Measurements from ENCODE around the gene MSMO1.

Gene MSMO1

GRCh38 chr4:165297626-165298025 lies 29.8 kb upstream of the MSMO1 start:
- H3K9me3 ChIP-seq (ENCODE audit: insufficient read depth, low read length): no peaks in the 10 kb centered on the region
- no peak overlapping the region for H3K4me2 ChIP-seq (ENCODE audit: low read depth, low read length, poor library complexity, severe bottlenecking)
- H3K4me3 ChIP-seq (ENCODE audit: insufficient read depth, low read length, poor library complexity, severe bottlenecking): no peak overlapping the region
- H3K9ac ChIP-seq (ENCODE audit: low read length): no peak overlapping the region
- H2AFZ ChIP-seq (ENCODE audit: low read depth, low read length, severe bottlenecking): no peak overlapping the region
- no peaks in the 10 kb centered on the region for H3K27me3 ChIP-seq (ENCODE audit: low read length)
- no peaks in the 10 kb centered on the region for H3K79me2 ChIP-seq (ENCODE audit: insufficient read depth, low read length)
- no peaks in the 10 kb centered on the region for H4K20me1 ChIP-seq (ENCODE audit: low read depth, low read length)
- no peaks in the 10 kb centered on the region for H3K36me3 ChIP-seq (ENCODE audit: low read length)
- no peaks in the 10 kb centered on the region for H3K9me2 ChIP-seq (replicated peaks; ENCODE audit: insufficient read depth, low read length)
- peaks cover 8% of the 10 kb centered on the region; the same call in 1 of the 2 replicates for H3F3A ChIP-seq (ENCODE audit: insufficient read depth)
- no peak overlapping the region for H3K27ac ChIP-seq (ENCODE audit: low read depth, low read length)
- TF ChIP-seq EZH2phosphoT487 (conservative IDR thresholded peaks at IDR 0.05; ENCODE audit: low read length) (no peak), CTCF (IDR thresholded peaks at IDR 0.05; ENCODE audit: insufficient read depth, low read length, poor library complexity, severe bottlenecking) (no peak)

GRCh38 chr4:165299399-165300060 lies 27.9 kb upstream of the MSMO1 start:
- Histone ChIP-seq H4K20me1 (ENCODE audit: low read depth, low read length) (no peaks in the 10 kb centered on the region), H3K9ac (ENCODE audit: low read length) (no peak overlapping the region), H2AFZ (ENCODE audit: low read depth, low read length, severe bottlenecking) (no peak overlapping the region), H3K79me2 (ENCODE audit: insufficient read depth, low read length) (no peaks in the 10 kb centered on the region), H3K9me2 (replicated peaks; ENCODE audit: insufficient read depth, low read length) (no peaks in the 10 kb centered on the region), H3K9me3 (ENCODE audit: insufficient read depth, low read length) (no peaks in the 10 kb centered on the region), H3F3A (ENCODE audit: insufficient read depth) (peaks cover 6% of the 10 kb centered on the region; the same call in 1 of the 2 replicates), H3K4me2 (ENCODE audit: low read depth, low read length, poor library complexity, severe bottlenecking) (no peak overlapping the region), H3K36me3 (ENCODE audit: low read length) (no peaks in the 10 kb centered on the region; the same call in 1 of the 2 replicates), H3K27ac (ENCODE audit: low read depth, low read length) (no peak overlapping the region), H3K4me3 (ENCODE audit: insufficient read depth, low read length, poor library complexity, severe bottlenecking) (no peak overlapping the region), H3K27me3 (ENCODE audit: low read length) (no peaks in the 10 kb centered on the region)
- no peak for TF ChIP-seq EZH2phosphoT487 (conservative IDR thresholded peaks at IDR 0.05; ENCODE audit: low read length)

- TF ChIP-seq CTCF (IDR thresholded peaks at IDR 0.05; ENCODE audit: insufficient read depth, low read length, poor library complexity, severe bottlenecking) (no peak), EZH2phosphoT487 (conservative IDR thresholded peaks at IDR 0.05; ENCODE audit: low read length) (no peak)
- H3K79me2 ChIP-seq (ENCODE audit: insufficient read depth, low read length): no peaks in the 10 kb centered on the region
- peak overlapping the region; percentile 14; the same call in 1 of the 2 replicates for H3K9ac ChIP-seq (ENCODE audit: low read length)
- no peaks in the 10 kb centered on the region; the same call in 1 of the 2 replicates for H3K36me3 ChIP-seq (ENCODE audit: low read length)
- H3F3A ChIP-seq (ENCODE audit: insufficient read depth): no peaks in the 10 kb centered on the region
- H3K27ac ChIP-seq (ENCODE audit: low read depth, low read length): no peak overlapping the region
- H3K4me3 ChIP-seq (ENCODE audit: insufficient read depth, low read length, poor library complexity, severe bottlenecking): no peak overlapping the region
- H3K4me2 ChIP-seq (ENCODE audit: low read depth, low read length, poor library complexity, severe bottlenecking): peak overlapping the region; percentile 38
- no peaks in the 10 kb centered on the region for H3K9me2 ChIP-seq (replicated peaks; ENCODE audit: insufficient read depth, low read length)
- H3K9me3 ChIP-seq (ENCODE audit: insufficient read depth, low read length): no peaks in the 10 kb centered on the region
- H3K27me3 ChIP-seq (ENCODE audit: low read length): no peaks in the 10 kb centered on the region
- no peaks in the 10 kb centered on the region for H4K20me1 ChIP-seq (ENCODE audit: low read depth, low read length)
- no peak overlapping the region for H2AFZ ChIP-seq (ENCODE audit: low read depth, low read length, severe bottlenecking)
These were observed 25.6 kb upstream of the MSMO1 start for GRCh38 chr4:165301833-165302232.

- H3K79me2 ChIP-seq (ENCODE audit: insufficient read depth, low read length): no peaks in the 10 kb centered on the region
These were observed 24.8 kb upstream of the MSMO1 start for GRCh38 chr4:165302658-165303057.

More at GRCh38 chr4:165302658-165303057, 24.8 kb upstream of the MSMO1 start:
- Histone ChIP-seq H3K9ac (ENCODE audit: low read length) (no peak overlapping the region), H3K4me2 (ENCODE audit: low read depth, low read length, poor library complexity, severe bottlenecking) (no peak overlapping the region), H3K9me2 (replicated peaks; ENCODE audit: insufficient read depth, low read length) (no peaks in the 10 kb centered on the region), H3K36me3 (ENCODE audit: low read length) (no peaks in the 10 kb centered on the region; the same call in 1 of the 2 replicates), H3K9me3 (ENCODE audit: insufficient read depth, low read length) (no peaks in the 10 kb centered on the region), H3F3A (ENCODE audit: insufficient read depth) (no peaks in the 10 kb centered on the region), H3K4me3 (ENCODE audit: insufficient read depth, low read length, poor library complexity, severe bottlenecking) (no peak overlapping the region), H2AFZ (ENCODE audit: low read depth, low read length, severe bottlenecking) (no peak overlapping the region), H3K27ac (ENCODE audit: low read depth, low read length) (no peak overlapping the region), H4K20me1 (ENCODE audit: low read depth, low read length) (no peaks in the 10 kb centered on the region), H3K27me3 (ENCODE audit: low read length) (no peaks in the 10 kb centered on the region)
- TF ChIP-seq CTCF (IDR thresholded peaks at IDR 0.05; ENCODE audit: insufficient read depth, low read length, poor library complexity, severe bottlenecking) (no peak), EZH2phosphoT487 (conservative IDR thresholded peaks at IDR 0.05; ENCODE audit: low read length) (no peak)
